SK-N-SH (cell line): ENCODE measurements around the gene PLA2G4E. TPM values are rescaled to one million over a fixed set of nuclear protein-coding genes. Genes with fewer than 3 reads are reported as not detected.

ENCODE experiments used
- CTCF ChIA-PET: fragments of 300-600, 350-600 bp; formaldehyde crosslinking; extraction: SDS; loops from one replicate; lab custom pipeline; 2021; lab: Yijun Ruan, JAX
- POLR2A ChIA-PET: fragments of 350-600 bp; sonication (Branson Sonifier 250); formaldehyde crosslinking; extraction: SDS; loops from one replicate; lab custom pipeline; 2020; ENCODE audit warnings: antibody characterized with exemption, inconsistent platforms; lab: Yijun Ruan, JAX
- DNase-seq: peaks from one replicate; pipeline ENCODE4 v3.0.0; 2012
- H2AFZ ChIP-seq: fragments of 200-600 bp; sonication (generic); 2 replicates; pipeline ENCODE4 v1.8.1; 2016; ENCODE audit warnings: antibody characterized with exemption, mild to moderate bottlenecking, low read depth
- H3F3A ChIP-seq: fragments of 200-600 bp; sonication (generic); replicated peaks from 2 replicates; pipeline ENCODE3; 2016; ENCODE audit warnings: antibody characterized with exemption, mild to moderate bottlenecking; ENCODE audit not compliant: insufficient read depth
- H3K27ac ChIP-seq, 2 experiments: fragments of 200-500 bp in 1 of 2; fragments of 200-600 bp in 1 of 2; sonication (Bioruptor generic) in 1 of 2; sonication (generic), shearing (Covaris generic) in 1 of 2; 2 replicates each; pipeline versions ENCODE4 v1.5.1 to v1.6.1; 2014 to 2016; ENCODE audit warnings: low read depth in 2 of 2, inconsistent platforms in 1 of 2, low read length in 1 of 2, mild to moderate bottlenecking in 1 of 2, mixed read lengths in 1 of 2
- H3K27me3 ChIP-seq: fragments of 200-600 bp; sonication (generic), shearing (Covaris generic); 2 replicates; pipeline ENCODE4 v1.6.1; 2016; ENCODE audit warnings: mixed run types; ENCODE audit not compliant: insufficient read depth
- H3K36me3 ChIP-seq, 2 experiments: fragments of 200-500 bp in 1 of 2; fragments of 200-600 bp in 1 of 2; sonication (Bioruptor generic) in 1 of 2; sonication (generic) in 1 of 2; replicated peaks in 1 of 2; 2 replicates each; pipeline versions ENCODE3 to v1.5.1; 2014 to 2016; ENCODE audit warnings: low read length in 1 of 2, mild to moderate bottlenecking in 1 of 2; ENCODE audit not compliant: insufficient read depth in 2 of 2, control insufficient read depth in 1 of 2
- H3K4me1 ChIP-seq, 2 experiments: fragments of 200-500 bp in 1 of 2; fragments of 200-600 bp in 1 of 2; sonication (Bioruptor generic) in 1 of 2; sonication (generic), shearing (Covaris generic) in 1 of 2; 2 replicates each; pipeline versions ENCODE4 v1.5.1 to v1.6.1; 2014 to 2016; ENCODE audit warnings: low read depth in 1 of 2, low read length in 1 of 2, mixed run types in 1 of 2; ENCODE audit not compliant: insufficient read depth in 2 of 2, control insufficient read depth in 1 of 2
- H3K4me2 ChIP-seq: fragments of 200-600 bp; sonication (generic), shearing (Covaris generic); 2 replicates; pipeline ENCODE4 v1.6.1; 2017; ENCODE audit warnings: mixed run types
- H3K4me3 ChIP-seq, 2 experiments: fragments of 200-500 bp in 1 of 2; fragments of 200-600 bp in 1 of 2; sonication (Bioruptor generic) in 1 of 2; sonication (generic), shearing (Covaris generic) in 1 of 2; 2 replicates each; pipeline versions ENCODE4 v1.5.1 to v1.8.1; 2014 to 2016; ENCODE audit warnings: low read depth in 2 of 2, inconsistent platforms in 1 of 2, low read length in 1 of 2, mild to moderate bottlenecking in 1 of 2, mixed read lengths in 1 of 2, moderate library complexity in 1 of 2
- H3K79me2 ChIP-seq: fragments of 200-600 bp; sonication (generic); 2 replicates; pipeline ENCODE4 v1.8.1; 2017; ENCODE audit warnings: mild to moderate bottlenecking; ENCODE audit not compliant: insufficient read depth
- H3K9ac ChIP-seq: fragments of 200-600 bp; sonication (generic); 2 replicates; pipeline ENCODE4 v1.6.1; 2017; ENCODE audit warnings: mixed run types
- H3K9me2 ChIP-seq: fragments of 200-600 bp; sonication (generic); 2 replicates; pipeline ENCODE4 v1.6.1; 2017; ENCODE audit warnings: mixed run types
- H3K9me3 ChIP-seq: fragments of 200-600 bp; sonication (generic); 2 replicates; pipeline ENCODE4 v1.6.1; 2017; ENCODE audit warnings: mixed run types, mild to moderate bottlenecking, moderate library complexity
- H4K20me1 ChIP-seq: fragments of 200-600 bp; sonication (generic); 2 replicates; pipeline ENCODE4 v1.6.1; 2017; ENCODE audit warnings: mild to moderate bottlenecking, mixed run types; ENCODE audit not compliant: insufficient read depth
- ELF1 ChIP-seq: IDR thresholded peaks from 2 replicates; pipeline ENCODE4 v1.4.0; 2012
- FOXJ3 ChIP-seq: sonication (generic); formaldehyde crosslinking; IDR thresholded peaks from 2 replicates; pipeline ENCODE4 v1.5.1; 2020; ENCODE audit warnings: mild to moderate bottlenecking, missing genetic modification reagents
- GABPA ChIP-seq: IDR thresholded peaks from 2 replicates; pipeline ENCODE4 v1.4.0; 2012; ENCODE audit warnings: low read depth, mild to moderate bottlenecking
- JUND ChIP-seq: IDR thresholded peaks from 2 replicates; pipeline ENCODE4 v1.4.0; 2012
- MXI1 ChIP-seq: IDR thresholded peaks from 2 replicates; pipeline ENCODE4 v1.6.1; 2012; ENCODE audit warnings: mild to moderate bottlenecking, low read depth, low read length, improper control_type of control experiment
- NFIC ChIP-seq: IDR thresholded peaks from 2 replicates; pipeline ENCODE4 v1.4.0; 2012; ENCODE audit warnings: borderline replicate concordance
- POLR2AphosphoS5 ChIP-seq: IDR thresholded peaks from 2 replicates; pipeline ENCODE4 v1.6.1; 2012; ENCODE audit warnings: low read depth, low read length
- RFX5 ChIP-seq: IDR thresholded peaks from 2 replicates; pipeline ENCODE4 v1.6.1; 2012; ENCODE audit warnings: mild to moderate bottlenecking, improper control_type of control experiment, low read length
- RXRA ChIP-seq: IDR thresholded peaks from 2 replicates; pipeline ENCODE4 v1.4.0; 2012; ENCODE audit warnings: low read depth, mild to moderate bottlenecking, borderline replicate concordance
- SMC3 ChIP-seq: IDR thresholded peaks from 2 replicates; pipeline ENCODE4 v1.6.1; 2012; ENCODE audit warnings: low read depth, low read length, improper control_type of control experiment
- TAF1 ChIP-seq: IDR thresholded peaks from 2 replicates; pipeline ENCODE4 v1.6.1; 2012; ENCODE audit warnings: low read depth, mild to moderate bottlenecking, low read length, moderate library complexity, borderline replicate concordance
- TCF12 ChIP-seq: IDR thresholded peaks from 2 replicates; pipeline ENCODE4 v1.4.0; 2012
- YY1 ChIP-seq: IDR thresholded peaks from 2 replicates; pipeline ENCODE4 v1.4.0; 2012; ENCODE audit warnings: low read depth, mild to moderate bottlenecking
- WGBS: methylation state at CpG from one replicate; pipeline ENCODE4 v1.1.6; 2017; ENCODE audit warnings: low lambda C conversion rate; 5-methylcytosine and 5-hydroxymethylcytosine counted together
- polyA plus RNA-seq, 3 experiments: library from polyadenylated mRNA; depleted of rRNA; stranded (reverse); fragments of >200 nt; gene quantifications; 2 replicates each; pipeline ENCODE4 v1.2.3, GENCODE V29; 2012
- TF ChIP-seq, protein P1 (sequence below): IDR thresholded peaks from 2 replicates; pipeline ENCODE4 v1.4.0; 2012; ENCODE audit warnings: low read depth
- TF ChIP-seq, protein P2 (sequence below): fragments of 150-350 bp; IDR thresholded peaks from 2 replicates; pipeline ENCODE4 v1.6.1; 2016; ENCODE audit warnings: mild to moderate bottlenecking, low read depth, low read length
- TF ChIP-seq, protein P3 (sequence below): fragments of 150-350 bp; IDR thresholded peaks from 2 replicates; pipeline ENCODE4 v1.6.1; 2017; ENCODE audit warnings: antibody characterized with exemption, low read length, low read depth, borderline replicate concordance
- TF ChIP-seq, protein P4 (sequence below): fragments of 200-600 bp; sonication (generic); IDR thresholded peaks from 2 replicates; pipeline ENCODE4 v1.6.1; 2017; ENCODE audit warnings: antibody characterized with exemption, mild to moderate bottlenecking, moderate library complexity
- TF ChIP-seq, protein P5 (sequence below): IDR thresholded peaks from 2 replicates; pipeline ENCODE4 v1.4.0; 2012; ENCODE audit warnings: low read depth, borderline replicate concordance

PLA2G4E gene
- polyA plus RNA-seq, 1 of the 3 experiments (the other 2 are of a cell fraction): not detected

DNA sequence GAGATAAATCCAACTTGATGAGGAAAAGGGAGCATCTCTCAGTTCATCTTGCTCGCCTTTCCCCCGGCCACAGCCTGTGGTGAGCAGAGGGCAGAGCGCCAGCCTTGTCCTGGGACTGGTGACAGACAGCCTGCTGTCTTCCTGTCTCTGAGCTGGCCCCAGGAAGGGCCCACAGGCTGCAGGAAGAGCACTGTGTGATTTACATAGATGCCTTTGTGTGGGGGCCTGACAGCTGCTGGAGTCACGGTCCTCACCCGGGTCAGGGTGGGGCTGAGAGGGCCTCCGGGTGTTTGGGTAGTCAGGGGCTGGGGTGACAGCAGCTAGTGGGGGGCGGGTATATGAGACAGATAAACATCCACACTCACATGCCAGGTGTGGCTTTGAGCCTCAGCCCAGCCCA, 44.2 kb upstream of the PLA2G4E start:
- Histone ChIP-seq H3K9ac (no peak overlapping the region), H3K4me1 (peaks cover 0 to 18% of the 10 kb centered on the region in 2 experiments; a peak in 1 of 4 replicates), H3K9me2 (no peaks in the 10 kb centered on the region)
- DNase-seq: peak; percentile 56
- 40% methylated on average over 5 of the region's 7 CpGs for WGBS
- TF ChIP-seq, protein P1, sequence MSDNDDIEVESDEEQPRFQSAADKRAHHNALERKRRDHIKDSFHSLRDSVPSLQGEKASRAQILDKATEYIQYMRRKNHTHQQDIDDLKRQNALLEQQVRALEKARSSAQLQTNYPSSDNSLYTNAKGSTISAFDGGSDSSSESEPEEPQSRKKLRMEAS: no peak
- TF ChIP-seq, protein P2, sequence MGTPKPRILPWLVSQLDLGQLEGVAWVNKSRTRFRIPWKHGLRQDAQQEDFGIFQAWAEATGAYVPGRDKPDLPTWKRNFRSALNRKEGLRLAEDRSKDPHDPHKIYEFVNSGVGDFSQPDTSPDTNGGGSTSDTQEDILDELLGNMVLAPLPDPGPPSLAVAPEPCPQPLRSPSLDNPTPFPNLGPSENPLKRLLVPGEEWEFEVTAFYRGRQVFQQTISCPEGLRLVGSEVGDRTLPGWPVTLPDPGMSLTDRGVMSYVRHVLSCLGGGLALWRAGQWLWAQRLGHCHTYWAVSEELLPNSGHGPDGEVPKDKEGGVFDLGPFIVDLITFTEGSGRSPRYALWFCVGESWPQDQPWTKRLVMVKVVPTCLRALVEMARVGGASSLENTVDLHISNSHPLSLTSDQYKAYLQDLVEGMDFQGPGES: no peak
- TF ChIP-seq MXI1 (0 out of 2 replicates have a peak, but pooled peaks have one; percentile 14), RXRA (no peak), POLR2AphosphoS5 (no peak), JUND (no peak)
- TF ChIP-seq, protein P3, sequence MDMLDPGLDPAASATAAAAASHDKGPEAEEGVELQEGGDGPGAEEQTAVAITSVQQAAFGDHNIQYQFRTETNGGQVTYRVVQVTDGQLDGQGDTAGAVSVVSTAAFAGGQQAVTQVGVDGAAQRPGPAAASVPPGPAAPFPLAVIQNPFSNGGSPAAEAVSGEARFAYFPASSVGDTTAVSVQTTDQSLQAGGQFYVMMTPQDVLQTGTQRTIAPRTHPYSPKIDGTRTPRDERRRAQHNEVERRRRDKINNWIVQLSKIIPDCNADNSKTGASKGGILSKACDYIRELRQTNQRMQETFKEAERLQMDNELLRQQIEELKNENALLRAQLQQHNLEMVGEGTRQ: no peak
- TF ChIP-seq, all 33 proteins: peak for 1
- Histone ChIP-seq H3K36me3 (no peaks in the 10 kb centered on the region), H2AFZ (no peak overlapping the region), H3K4me2 (no peak overlapping the region), H3K79me2 (no peaks in the 10 kb centered on the region), H3K9me3 (no peaks in the 10 kb centered on the region), H3F3A (no peaks in the 10 kb centered on the region), H3K27me3 (no peaks in the 10 kb centered on the region), H4K20me1 (no peaks in the 10 kb centered on the region), H3K27ac (peak overlapping the region in 1 of 2 experiments; percentile 58; a peak in 2 of 4 replicates), H3K4me3 (no peak overlapping the region)
- ChIA-PET POLR2A (no interaction called here), CTCF (interaction anchor here (0.5 to 17.2 kb wide), 11 partner anchors 9 to 858 kb away, joined by 3 to 293 read pairs (median 5); no protein-coding TSS in a partner anchor)

DNA sequence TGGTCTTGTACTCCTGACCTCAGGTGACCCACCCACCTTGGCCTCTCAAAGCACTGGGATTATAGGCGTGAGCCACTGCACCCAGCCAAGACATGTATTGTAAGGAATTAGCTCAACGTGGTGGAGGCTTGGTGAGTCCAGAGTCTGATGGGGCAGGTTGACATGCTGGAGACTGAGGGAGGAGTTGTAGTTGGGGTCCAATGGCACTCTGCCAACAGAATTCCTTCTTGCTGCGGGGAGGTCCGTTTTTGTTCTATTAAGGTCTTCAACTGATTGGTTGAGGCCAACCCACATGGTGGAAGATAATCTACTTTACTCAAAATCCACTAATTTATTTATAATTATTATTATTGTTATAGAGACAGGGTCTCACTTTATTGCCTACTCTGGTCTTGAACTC, 43.4 kb upstream of the PLA2G4E start:
- no peak overlapping the region for H2AFZ ChIP-seq
- H3K9ac ChIP-seq: no peak overlapping the region
- H3K4me1 ChIP-seq: peaks cover 0 to 18% of the 10 kb centered on the region in 2 experiments; a peak in 1 of 4 replicates
- no peaks in the 10 kb centered on the region for H4K20me1 ChIP-seq
- no peak overlapping the region for H3K4me3 ChIP-seq
- H3K36me3 ChIP-seq: no peaks in the 10 kb centered on the region
- WGBS: 80% methylated on average over 4 of the region's 4 CpGs
- H3K9me2 ChIP-seq: no peaks in the 10 kb centered on the region
- H3K9me3 ChIP-seq: no peaks in the 10 kb centered on the region
- no peaks in the 10 kb centered on the region for H3F3A ChIP-seq
- no peak for DNase-seq
- CTCF ChIA-PET: interaction anchor here (1.5 to 17.2 kb wide), 4 partner anchors 20 to 83 kb away, joined by 4 to 293 read pairs (median 48); no protein-coding TSS in a partner anchor
- POLR2A ChIA-PET: no interaction called here
- H3K4me2 ChIP-seq: no peak overlapping the region
- no peak overlapping the region; a peak in 1 of 4 replicates for H3K27ac ChIP-seq
- no peaks in the 10 kb centered on the region for H3K79me2 ChIP-seq
- no peaks in the 10 kb centered on the region for H3K27me3 ChIP-seq
- TF ChIP-seq RFX5 (no peak), NFIC (no peak), FOXJ3 (CRISPR knock-in tag) (no peak), GABPA (no peak), TCF12 (no peak), ELF1 (no peak), TAF1 (no peak), SMC3 (no peak), YY1 (no peak)
- TF ChIP-seq, protein P3: no peak
- TF ChIP-seq, protein P4, sequence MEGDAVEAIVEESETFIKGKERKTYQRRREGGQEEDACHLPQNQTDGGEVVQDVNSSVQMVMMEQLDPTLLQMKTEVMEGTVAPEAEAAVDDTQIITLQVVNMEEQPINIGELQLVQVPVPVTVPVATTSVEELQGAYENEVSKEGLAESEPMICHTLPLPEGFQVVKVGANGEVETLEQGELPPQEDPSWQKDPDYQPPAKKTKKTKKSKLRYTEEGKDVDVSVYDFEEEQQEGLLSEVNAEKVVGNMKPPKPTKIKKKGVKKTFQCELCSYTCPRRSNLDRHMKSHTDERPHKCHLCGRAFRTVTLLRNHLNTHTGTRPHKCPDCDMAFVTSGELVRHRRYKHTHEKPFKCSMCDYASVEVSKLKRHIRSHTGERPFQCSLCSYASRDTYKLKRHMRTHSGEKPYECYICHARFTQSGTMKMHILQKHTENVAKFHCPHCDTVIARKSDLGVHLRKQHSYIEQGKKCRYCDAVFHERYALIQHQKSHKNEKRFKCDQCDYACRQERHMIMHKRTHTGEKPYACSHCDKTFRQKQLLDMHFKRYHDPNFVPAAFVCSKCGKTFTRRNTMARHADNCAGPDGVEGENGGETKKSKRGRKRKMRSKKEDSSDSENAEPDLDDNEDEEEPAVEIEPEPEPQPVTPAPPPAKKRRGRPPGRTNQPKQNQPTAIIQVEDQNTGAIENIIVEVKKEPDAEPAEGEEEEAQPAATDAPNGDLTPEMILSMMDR: no peak
- TF ChIP-seq, protein P2: no peak
- TF ChIP-seq, protein P5, sequence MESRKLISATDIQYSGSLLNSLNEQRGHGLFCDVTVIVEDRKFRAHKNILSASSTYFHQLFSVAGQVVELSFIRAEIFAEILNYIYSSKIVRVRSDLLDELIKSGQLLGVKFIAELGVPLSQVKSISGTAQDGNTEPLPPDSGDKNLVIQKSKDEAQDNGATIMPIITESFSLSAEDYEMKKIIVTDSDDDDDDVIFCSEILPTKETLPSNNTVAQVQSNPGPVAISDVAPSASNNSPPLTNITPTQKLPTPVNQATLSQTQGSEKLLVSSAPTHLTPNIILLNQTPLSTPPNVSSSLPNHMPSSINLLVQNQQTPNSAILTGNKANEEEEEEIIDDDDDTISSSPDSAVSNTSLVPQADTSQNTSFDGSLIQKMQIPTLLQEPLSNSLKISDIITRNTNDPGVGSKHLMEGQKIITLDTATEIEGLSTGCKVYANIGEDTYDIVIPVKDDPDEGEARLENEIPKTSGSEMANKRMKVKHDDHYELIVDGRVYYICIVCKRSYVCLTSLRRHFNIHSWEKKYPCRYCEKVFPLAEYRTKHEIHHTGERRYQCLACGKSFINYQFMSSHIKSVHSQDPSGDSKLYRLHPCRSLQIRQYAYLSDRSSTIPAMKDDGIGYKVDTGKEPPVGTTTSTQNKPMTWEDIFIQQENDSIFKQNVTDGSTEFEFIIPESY: no peak
